ENCODE results near the gene HSPA8. TPM values are rescaled to one million over a fixed set of nuclear protein-coding genes. Genes with fewer than 3 reads are reported as not detected.

HSPA8 gene
- total and polyA plus RNA-seq, 2 of the 8 experiments (the other 6 are each of a cell fraction or from before 2014, with no cell fraction given), result 1,491 to 2,155 TPM

- peaks cover 0 to 10% (median 2%) of the 10 kb centered on the region in 4 experiments; a peak in 2 of 8 replicates for H3K36me3 ChIP-seq (ENCODE audit: control insufficient read depth in 2 of 4, insufficient read depth in 4 of 4, low read length in 3 of 4)
- H3K23ac ChIP-seq (ENCODE audit: insufficient read length), result no peak overlapping the region
- no peak overlapping the region for H2BK120ac ChIP-seq (replicated peaks; ENCODE audit: low read depth, low read length)
- H3K27ac ChIP-seq (ENCODE audit: low read depth, low read length), result no peak overlapping the region
- ChIA-PET POLR2A (ENCODE audit: partially characterized antibody) (interaction anchor here (1.2 to 4.7 kb wide), 2 partner anchors 8 to 11 kb away, joined by 3 to 29 read pairs; partner anchors contain the start of gene HSPA8), CTCF (ENCODE audit: partially characterized antibody) (interaction anchor here (0.9 to 2.2 kb wide), 4 partner anchors 9 to 425 kb away, joined by 3 to 6 read pairs (median 3); no protein-coding TSS in a partner anchor)
- H3K9me3 ChIP-seq (ENCODE audit: insufficient read depth in 2 of 2, low read depth in 1 of 2, low read length in 1 of 2), result no peaks in the 10 kb centered on the region
- H2BK12ac ChIP-seq (ENCODE audit: low read depth, low read length), result no peak overlapping the region
- no peaks in the 10 kb centered on the region for H3K79me1 ChIP-seq (ENCODE audit: low read depth, low read length)
- H3K9ac ChIP-seq (replicated peaks in 1 of 4; ENCODE audit: extremely low read depth in 1 of 4, low read depth in 3 of 4, low read length in 3 of 4), result no peak overlapping the region
- H4K5ac ChIP-seq (ENCODE audit: insufficient read length, low read depth, low read length), result no peak overlapping the region
- no peak overlapping the region for H2BK20ac ChIP-seq (ENCODE audit: low read length)
- H2AK5ac ChIP-seq (ENCODE audit: low read depth, low read length), result no peak overlapping the region
- no peak for TF ChIP-seq RBBP5 (IDR thresholded peaks at IDR 0.05; ENCODE audit: borderline replicate concordance, low read depth, low read length)
- TF ChIP-seq EZH2 (IDR thresholded peaks at IDR 0.05; ENCODE audit: low read depth, low read length, severe bottlenecking), result no peak
- no peak for TF ChIP-seq EGR1 (IDR thresholded peaks at IDR 0.05; ENCODE audit: borderline replicate concordance, low read depth, low read length)
- no peak for TF ChIP-seq SP1 (IDR thresholded peaks at IDR 0.05; ENCODE audit: low read depth, low read length)
- no peak for TF ChIP-seq PHF8 (conservative IDR thresholded peaks at IDR 0.05; ENCODE audit: low read depth, low read length)
- no peak for TF ChIP-seq CHD2 (IDR thresholded peaks at IDR 0.05; ENCODE audit: low read length)
- TF ChIP-seq RXRA (IDR thresholded peaks at IDR 0.05; ENCODE audit: insufficient read depth, low read depth, low read length), result no peak
- no peak for TF ChIP-seq FOSL1 (IDR thresholded peaks at IDR 0.05; ENCODE audit: insufficient read depth, low read depth, low read length)
- TF ChIP-seq RAD21 (IDR thresholded peaks at IDR 0.05 in 1 of 2, conservative IDR thresholded peaks at IDR 0.05 in 1 of 2; ENCODE audit: low read depth in 2 of 2, low read length in 2 of 2), result no peak
- TF ChIP-seq E2F6 (IDR thresholded peaks at IDR 0.05), result no peak
- no peak for TF ChIP-seq CBX8 (IDR thresholded peaks at IDR 0.05; ENCODE audit: borderline replicate concordance, low read depth, low read length)
- TF ChIP-seq ZNF274 (IDR thresholded peaks at IDR 0.05; ENCODE audit: borderline replicate concordance, extremely low read depth, low read length), result no peak
- no peak overlapping the region for H4K91ac ChIP-seq (replicated peaks; ENCODE audit: insufficient read length, low read length)
- H3K4me1 ChIP-seq (replicated peaks in 1 of 4; ENCODE audit: control insufficient read depth in 3 of 4, insufficient read depth in 4 of 4, low read length in 3 of 4), result peaks cover 0 to 11% (median 1%) of the 10 kb centered on the region in 4 experiments; a peak in 5 of 7 replicates
- DNase-seq (ENCODE audit: low read depth in 1 of 2, low spot score in 2 of 2), result no peak
- no peaks in the 10 kb centered on the region for H3K27me3 ChIP-seq (replicated peaks in 1 of 4; ENCODE audit: control insufficient read depth in 3 of 4, extremely low read depth in 1 of 4, insufficient read depth in 3 of 4, low read length in 3 of 4)
- no peaks in the 10 kb centered on the region for H3K23me2 ChIP-seq (ENCODE audit: low read depth, low read length)
- no peak overlapping the region for H2BK15ac ChIP-seq (ENCODE audit: low read length)
- no peak for FAIRE-seq
- no peak overlapping the region for H3K18ac ChIP-seq (ENCODE audit: extremely low read depth, low read length)
- no peaks in the 10 kb centered on the region for H4K20me1 ChIP-seq (replicated peaks in 1 of 2; ENCODE audit: control insufficient read depth in 1 of 2, insufficient read depth in 2 of 2, low read length in 2 of 2)
- H3K4ac ChIP-seq (replicated peaks; ENCODE audit: insufficient read length, low read depth, low read length), result no peak overlapping the region
- H4K8ac ChIP-seq (ENCODE audit: extremely low read depth, insufficient read depth, low read length), result no peak overlapping the region
- H2AFZ ChIP-seq (ENCODE audit: low read length), result no peak overlapping the region
- H3K4me2 ChIP-seq (ENCODE audit: insufficient read depth in 1 of 2, low read depth in 2 of 2, low read length in 2 of 2), result no peak overlapping the region
- H3K79me2 ChIP-seq (ENCODE audit: control insufficient read depth in 1 of 2, insufficient read depth in 2 of 2, low read length in 2 of 2), result no peaks in the 10 kb centered on the region
- no peak overlapping the region for H2BK5ac ChIP-seq (ENCODE audit: low read depth, low read length)
- no peak overlapping the region for H3K4me3 ChIP-seq (ENCODE audit: extremely low read depth in 1 of 4, insufficient read depth in 2 of 4, low read depth in 3 of 4, low read length in 4 of 4)
- no peak overlapping the region for H3K14ac ChIP-seq (ENCODE audit: insufficient read length)
- H3K56ac ChIP-seq (replicated peaks; ENCODE audit: insufficient read length, low read depth, low read length), result no peak overlapping the region
Measured at GRCh38 chr11:123072762-123073161, 10.8 kb upstream of the HSPA8 start.
